ENCODE data around the gene RPLP1.

RPLP1 gene

DNA sequence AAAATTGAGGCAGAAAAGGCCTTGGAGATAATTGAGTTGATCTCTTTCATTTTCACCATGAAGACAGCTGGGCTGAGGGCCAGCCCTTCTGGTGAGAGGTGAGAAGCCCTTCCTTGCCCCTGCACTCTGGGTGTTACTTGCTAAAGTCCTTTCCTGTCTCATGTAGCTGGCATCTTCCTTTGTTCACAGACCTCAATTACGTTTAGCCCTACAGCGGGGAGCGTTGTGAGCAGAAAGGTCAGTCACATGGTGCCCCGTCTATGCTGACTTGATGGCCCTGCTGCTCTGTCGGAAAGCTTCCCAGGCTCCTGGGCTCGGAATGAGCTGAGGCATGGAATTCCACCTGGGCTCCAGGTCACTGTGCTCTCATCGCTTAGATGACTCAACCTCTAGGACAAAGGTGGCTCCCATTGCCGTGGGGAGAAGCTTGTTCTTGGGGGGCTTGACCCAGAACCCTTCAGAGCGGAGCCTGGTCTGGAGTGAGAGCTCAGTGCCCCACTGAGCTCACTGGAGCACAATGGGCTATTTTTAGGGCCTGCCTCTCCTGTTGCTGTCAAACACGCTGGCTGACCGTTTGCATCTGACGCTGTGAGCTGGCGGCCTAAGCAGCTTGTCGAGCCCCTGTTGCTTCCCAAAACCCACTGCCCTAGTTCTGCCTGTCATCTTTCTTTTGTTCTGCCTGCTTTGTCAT is 47.0 kb downstream of the RPLP1 start:
- no peak for FAIRE-seq

DNA sequence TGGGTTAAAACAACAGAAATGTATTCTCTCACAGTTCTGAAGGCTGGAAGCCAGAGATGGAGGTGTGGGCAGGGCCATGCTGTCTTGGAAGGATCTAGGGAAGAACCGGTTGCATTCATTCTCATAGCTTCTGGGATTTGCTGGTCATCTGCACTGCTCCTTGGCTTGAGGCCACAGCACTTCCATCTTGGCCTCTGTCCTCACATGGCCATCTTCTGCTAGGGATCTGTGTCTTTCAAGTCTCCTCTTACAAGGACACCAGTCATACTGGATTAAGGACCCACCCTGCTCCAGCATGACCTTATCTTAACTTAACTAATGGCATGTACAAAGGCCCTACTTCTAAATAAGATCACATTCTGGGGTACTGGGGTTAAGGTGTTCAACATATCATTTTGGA is 47.7 kb downstream of the RPLP1 start:
- FAIRE-seq = no peak

DNA sequence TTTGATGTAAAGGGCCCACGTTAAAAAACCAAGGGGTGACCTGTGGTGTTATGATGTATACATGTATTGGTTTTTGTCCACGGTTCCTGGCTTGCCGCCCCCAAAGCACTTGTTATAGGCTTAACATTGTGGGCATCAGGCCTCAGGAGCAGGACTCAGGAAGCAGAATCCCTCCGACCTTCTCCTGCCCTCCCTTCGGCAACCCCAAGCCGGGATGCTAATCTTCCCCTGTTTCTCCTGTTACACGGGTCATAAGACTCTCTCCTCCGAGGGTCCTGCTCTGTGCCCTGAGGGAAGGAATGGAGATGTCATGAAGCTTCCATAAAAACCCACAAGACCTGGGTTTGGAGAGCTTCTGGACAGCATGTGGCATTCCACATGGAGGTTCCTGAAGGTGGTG is 48.8 kb downstream of the RPLP1 start:
- FAIRE-seq = no peak

DNA sequence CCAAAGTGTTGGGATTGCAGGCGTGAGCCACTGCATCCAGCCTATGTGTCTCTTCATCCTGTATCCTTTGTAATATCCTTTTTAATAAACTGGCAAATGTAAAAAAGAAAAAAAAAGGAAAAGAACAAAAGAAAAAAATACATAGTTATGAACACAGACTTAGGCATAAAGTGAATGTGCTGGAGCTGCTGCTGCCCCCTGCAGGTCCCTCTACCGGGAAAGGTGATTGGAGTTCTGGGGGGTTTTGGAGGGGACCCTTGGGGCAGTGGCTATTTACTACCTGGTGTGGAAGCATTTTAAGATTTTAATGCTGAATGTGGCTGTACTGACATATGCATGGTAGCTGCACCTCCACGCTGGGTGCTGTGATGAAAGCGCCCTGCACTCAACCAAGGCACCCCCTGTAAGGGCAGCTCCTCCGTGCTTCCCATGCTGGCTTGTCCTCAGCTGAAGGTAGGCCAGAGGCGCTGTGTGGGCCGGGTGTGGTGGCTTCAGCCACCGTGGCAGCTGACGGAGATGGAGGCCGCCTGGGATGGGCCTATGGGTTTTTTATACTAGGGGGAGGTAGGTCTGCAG is 49.9 kb downstream of the RPLP1 start:
- FAIRE-seq = no peak

DNA sequence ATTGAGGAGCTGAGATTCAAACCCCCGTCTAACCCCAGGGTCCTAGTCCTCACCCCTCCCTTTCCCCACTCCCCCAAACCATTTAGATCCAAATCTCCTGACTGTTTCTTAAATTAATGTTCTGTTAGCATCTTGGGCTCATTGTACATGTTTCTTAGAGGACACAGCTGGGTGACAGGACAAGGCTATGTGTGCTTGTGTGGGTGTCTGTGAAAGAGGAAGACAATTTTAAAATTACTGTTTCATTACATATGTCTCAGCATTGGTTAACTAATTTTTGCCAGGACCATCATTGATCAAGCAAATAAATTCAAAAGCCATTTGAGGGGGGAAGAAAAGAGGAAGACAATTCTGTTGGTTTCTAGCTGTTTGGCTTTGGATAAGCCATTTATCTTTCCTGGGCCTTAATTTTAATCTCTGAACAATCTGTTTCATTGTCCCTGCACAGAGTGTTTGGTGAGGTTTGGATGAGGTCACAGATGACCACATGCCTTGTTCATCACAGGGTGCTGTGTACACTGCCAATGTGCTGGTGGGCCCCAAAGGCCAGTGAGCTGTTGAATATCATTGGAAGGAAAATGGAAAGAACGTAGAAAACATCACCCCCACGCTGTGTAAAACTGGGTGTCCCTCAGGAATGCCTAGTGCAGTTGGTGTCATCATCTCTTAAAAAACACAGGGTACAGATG is 51.9 kb downstream of the RPLP1 start:
- no peak for FAIRE-seq

Data from TTC549 (cell line).